GM21825 (cell line): ENCODE data around the gene GRHL1.

Source experiments
- ATAC-seq: cut with Tn5 transposase; IDR thresholded peaks from one replicate; pipeline ENCODE4 v1.9.1; 2021; ENCODE audit warnings: mild to moderate bottlenecking, moderate library complexity; ENCODE audit not compliant: unreplicated experiment

Gene GRHL1

DNA sequence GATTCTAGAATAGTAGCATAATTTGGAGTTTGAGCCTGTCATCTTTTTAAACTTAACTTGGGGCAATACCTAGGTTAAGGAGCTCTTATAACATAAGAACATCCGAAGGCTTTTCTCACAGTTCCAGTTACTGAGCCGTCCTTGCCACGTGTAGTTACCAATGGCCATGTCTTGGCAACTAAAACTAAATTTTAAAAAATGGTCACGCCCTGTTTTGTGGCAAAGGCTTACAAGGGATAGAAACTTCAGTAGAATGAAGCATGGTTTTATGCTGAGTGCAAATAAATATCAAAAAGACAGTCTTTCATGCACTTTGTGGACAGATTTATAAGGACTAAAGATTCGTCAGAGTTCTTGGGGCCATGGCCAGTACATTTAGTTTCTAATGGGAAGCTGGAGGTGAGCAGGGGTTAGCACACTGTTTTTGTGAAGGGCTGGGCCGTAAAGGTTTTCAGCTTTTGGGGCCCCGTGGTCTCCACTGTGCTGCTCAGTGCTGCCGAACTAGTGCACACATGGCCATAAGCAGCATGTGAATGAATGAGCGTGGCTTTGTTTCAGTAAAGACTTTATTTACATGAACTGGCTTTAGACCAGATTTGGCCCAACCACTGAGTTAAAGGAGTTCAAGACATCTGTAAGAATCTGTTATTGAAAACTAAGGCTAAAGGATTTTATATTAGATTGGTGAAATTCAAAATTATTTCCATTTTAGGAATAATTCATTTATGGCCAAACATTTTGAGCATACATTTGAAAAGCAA, 41.1 kb downstream of the GRHL1 start:
- ATAC-seq: no peak

DNA sequence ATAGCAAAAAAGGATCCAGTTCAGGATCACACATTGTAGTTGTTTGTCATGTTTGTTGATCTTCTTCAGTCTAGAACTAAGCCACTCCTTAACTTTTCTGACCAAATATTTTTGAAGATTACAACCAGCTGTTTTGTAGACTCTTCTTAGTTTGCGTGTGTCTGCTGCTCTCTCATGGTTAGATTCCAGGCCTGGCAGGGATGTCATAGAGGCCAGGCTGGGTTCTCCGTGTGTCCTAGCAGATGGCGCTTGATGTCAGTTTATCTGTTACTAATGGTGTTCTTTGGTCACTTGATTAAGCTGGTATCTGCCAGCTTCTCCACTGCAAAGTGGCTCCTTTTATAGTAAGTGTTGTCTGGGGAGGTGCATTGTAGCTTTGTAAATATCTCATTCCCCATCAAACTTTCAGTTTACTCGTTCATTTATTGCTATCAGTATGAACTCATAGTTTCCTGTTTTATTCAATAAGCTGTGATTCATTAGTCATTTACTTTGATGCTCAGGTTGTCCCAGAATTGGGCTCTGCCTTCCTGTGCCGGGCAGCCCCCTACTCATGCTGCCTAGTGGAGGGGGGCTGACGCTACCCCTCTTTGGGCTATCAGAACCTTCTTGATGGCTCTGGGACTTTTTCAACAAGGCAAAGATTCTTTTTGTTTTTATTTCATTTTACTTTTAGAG, 42.1 kb downstream of the GRHL1 start:
- ATAC-seq: no peak

DNA sequence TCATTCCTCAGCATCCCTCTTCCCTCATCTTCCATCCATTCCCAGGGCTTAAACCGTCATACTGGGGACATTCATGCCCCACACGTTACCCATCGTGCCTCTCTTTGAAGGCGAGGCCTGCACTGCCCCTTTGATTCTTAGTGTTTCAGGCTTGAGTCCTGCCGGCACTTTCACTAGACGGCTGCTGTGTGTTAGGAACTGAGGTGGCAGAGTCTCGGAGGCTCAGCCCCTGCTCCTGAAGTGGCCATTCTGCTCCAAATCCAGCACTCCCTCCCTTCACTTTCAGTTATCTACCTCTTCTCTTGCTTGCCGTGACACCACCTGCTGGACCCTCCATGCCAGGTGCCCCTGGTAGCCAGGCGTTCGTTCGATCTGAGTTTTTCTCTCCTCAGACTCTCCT, 43.0 kb downstream of the GRHL1 start:
- no peak for ATAC-seq

DNA sequence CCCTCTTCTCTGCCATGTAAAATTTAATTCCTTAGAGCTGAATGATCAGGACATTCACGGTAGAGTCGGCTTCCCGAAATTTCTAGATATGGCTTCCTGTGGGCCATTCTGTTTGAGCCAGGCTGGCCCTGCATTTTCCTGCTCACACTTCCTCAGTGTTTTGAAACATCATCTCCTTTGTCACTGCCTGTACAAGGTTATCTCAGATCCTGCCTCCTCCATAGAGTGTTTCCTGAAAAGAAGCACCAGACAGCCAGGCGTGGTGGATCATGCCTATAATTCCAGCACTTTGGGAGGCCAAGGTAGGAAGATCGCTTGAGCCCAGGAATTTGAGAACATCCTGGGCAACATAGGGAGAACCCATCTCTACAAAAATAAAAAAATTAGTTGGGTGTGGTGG, 43.6 kb downstream of the GRHL1 start:
- no peak for ATAC-seq

DNA sequence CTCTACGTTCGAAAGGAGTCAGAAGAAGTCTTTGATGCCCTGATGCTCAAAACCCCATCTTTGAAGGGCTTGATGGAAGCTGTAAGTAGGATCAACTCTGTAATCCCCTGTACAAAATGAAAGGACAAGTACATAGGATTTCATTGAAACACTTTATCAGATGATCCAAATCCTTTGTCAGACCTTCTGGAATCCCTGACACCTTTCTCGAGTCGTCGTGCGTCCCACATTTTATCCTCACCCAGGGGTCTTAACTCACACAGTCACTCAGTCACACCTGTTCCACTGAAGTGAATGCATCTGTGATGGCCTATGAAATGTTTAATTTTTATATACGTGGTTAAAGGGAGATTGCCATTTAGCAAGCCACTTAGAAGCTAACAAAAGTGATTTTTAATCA, 44.8 kb downstream of the GRHL1 start:
- ATAC-seq: no peak

DNA sequence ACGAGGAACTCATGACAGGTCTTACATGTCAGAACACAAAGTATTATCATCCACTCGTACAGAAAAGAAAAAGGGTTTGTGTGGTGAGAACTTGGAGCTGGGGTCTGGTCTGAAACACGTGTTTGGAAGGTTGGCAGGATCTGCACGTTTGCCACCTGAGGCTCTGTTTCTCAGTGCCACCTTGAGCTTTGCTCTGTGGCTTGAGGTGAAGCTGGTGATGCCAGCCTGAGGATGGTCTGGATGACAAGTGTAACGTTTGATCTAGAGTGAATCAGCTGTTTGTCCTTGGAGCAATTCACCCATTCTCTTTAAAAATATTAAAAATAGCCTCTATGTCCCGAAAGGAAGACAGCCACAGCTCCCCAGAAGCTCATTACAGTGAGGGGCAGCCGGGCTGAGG, 46.4 kb downstream of the GRHL1 start:
- ATAC-seq: no peak

DNA sequence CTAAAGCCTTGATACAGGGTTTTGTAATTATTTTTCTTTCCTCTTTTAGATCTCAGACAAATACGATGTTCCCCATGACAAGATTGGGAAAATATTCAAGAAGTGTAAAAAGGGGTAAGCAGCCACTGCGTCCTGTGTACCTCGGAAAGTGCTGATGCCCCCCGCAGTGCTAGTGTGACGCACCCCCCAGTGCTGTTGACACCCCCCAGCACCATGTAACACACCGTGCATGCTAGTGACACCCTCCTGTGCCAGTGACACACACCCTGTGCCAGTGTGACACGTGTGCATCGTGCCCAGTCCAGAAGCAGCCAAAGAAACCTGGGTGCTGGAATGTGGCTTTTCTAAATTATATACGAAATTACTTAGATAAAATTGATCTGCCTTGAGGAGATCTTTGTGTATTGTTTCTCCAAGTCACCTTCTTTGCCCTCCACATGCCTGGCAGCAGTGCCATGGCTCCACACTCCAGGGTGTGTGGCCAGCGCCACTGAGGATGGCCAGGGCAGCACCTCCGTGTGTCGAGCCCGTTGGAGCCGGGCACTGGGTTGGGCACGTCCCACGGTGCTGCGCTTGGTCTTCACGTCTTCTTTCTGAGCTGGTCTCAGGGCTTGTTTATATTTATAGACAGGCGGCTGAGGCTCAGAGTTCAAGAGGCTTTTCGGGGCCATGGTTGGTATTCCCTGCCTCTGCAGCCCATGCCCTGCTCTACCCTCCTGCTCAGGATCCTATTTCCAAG, 47.6 kb downstream of the GRHL1 start:
- ATAC-seq: no peak

DNA sequence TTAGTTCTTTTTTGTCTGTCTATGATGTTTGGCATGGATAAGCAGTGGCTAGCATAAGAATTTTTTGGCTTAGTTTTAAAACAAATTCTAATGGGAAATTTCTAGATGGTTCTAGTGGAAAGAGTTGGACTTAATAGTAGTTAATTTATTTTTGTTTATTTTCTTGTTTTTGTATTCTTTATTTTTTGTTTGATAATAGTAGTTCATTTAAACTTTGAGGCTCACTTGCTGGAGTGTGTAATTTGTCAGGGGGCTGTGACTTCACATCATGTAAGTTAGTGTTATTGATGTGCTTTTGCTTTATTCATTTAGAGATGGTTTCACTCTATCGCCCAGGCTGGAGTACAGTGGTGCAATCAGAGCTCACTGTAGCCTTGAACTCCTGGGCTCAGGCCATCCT, 48.2 kb downstream of the GRHL1 start:
- ATAC-seq: no peak

DNA sequence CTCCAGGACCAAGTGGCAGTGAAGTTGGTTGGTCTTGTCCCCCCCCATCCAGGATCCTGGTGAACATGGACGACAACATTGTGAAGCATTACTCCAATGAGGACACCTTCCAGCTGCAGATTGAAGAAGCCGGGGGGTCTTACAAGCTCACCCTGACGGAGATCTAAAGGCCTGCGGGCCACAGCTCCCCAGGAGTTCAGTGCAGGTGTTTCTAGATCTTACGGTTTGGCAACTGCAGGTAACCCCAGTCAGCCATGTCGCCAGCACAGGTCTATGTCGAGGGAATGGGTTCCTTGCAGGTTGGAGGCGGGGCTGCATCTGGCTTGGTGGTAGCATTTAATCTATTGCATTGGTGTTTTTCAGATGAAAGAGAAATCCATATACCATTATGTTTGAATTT, 49.0 kb downstream of the GRHL1 start:
- ATAC-seq: no peak

DNA sequence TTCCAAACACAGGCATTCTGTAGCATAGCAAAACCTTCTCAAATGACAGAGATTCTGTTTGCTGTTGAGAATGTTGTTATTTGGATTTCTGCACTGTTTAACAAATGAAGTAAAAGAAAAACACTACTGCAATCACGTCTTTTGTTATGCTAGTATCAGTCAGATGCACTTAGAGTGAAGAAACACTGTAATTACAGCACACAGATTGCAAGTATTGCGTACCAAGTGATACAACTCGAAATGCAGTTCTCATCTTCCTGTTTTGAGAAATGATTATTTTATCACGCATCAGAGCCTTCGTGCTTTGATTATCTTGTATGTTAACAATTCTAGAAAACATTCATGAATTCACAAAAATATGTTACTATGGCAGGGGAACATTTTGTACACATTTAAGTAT, 50.1 kb downstream of the GRHL1 start:
- ATAC-seq: no peak

DNA sequence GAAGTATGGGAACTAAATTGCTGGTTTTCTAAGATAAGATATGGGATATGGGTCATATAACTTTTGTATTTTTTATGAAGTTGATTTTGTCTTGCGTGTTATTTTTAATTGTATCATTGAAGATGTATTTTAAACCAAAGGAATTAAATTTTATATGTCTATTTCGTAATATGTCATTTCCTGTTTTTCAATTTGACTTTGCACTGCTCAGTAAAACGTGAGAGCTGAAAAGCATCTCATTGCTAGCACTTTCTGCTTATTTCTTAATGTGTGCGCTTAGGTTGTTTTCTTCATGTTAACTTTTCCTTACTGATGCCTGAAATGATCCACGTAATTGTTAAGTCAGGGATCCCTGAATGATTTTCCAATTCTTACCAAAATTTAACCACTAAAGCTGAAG, 50.6 kb downstream of the GRHL1 start:
- ATAC-seq: no peak

DNA sequence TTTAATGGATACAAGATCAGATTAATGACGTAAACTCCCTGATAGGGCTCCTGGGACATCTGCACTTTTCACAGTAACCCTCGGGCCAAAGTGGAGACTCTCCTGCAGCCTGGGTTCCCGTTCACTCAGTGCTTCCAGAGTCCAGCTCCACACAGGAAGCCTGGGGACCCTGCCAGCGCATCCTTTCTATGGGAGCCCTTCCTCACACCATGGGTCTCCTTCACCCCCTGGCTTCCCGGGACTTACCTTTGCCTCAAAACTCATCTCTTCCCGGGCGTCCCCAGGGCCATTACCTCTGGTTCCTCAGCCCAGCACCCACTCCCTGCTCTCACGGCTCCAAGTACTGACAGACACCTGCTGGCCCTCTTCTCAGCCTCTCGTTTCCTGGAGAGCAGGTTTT, 51.2 kb downstream of the GRHL1 start:
- no peak for ATAC-seq

DNA sequence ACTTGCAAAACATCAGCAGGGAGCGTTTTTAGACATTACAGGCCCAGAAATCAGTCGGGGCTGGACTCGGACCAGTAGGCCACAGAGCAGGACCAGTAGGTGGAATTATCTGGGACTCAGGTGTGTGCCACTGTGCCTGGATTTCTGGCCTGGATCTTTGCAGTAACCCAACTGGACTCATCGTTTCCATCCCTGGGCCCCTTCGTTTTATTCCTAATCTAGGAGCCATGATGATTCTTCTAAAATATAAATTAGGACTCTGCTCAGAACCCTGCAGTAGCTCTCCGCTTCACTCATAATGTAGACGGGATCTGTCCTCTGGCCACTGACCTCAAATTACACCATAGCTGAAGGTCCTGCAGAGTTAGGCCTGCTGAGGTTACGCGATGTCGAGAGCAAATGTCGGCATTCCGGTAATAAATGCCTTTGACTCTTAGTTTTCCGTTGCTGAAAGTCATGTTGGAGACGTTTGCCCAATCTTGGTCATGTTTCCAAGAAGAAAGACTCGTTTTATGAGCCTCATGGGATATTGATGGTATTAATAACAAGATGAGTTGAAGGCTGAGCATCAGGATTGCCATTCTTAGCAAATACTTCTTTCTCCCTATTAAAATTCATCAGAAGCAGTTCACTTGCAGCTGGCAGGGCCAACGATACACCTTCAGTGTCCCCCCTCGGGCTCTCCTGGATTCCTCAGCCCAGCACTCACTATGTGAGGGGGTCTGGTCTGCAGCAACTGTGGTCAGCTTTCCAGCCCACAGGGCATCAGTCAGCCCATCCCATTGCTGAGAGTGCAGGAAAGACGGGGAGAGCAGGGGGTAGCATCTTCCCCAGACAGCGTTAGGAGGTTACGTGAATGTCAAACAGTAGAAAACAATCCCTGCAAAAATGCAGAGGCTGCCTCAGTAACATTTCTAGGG, 52.0 kb downstream of the GRHL1 start:
- ATAC-seq: no peak

DNA sequence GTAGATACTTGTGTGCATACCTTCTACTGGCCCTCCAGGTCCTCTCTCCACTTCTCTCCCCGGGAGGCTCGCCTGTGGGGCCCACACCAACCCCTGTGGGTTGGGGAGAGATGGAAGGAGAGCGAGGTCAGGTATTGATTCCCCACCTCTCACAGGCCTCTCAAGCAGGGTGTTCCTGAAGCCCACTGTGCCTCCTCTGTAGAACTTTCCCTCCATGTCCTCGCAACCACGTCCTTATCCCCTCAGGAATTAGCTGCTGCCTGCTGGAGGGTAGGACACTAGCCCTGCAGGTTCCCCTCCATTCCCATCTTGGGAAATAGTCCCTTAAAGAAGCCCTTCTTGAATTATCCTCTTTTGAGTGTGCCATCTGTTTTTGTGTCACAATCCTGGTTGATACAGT, 52.9 kb downstream of the GRHL1 start:
- no peak for ATAC-seq

DNA sequence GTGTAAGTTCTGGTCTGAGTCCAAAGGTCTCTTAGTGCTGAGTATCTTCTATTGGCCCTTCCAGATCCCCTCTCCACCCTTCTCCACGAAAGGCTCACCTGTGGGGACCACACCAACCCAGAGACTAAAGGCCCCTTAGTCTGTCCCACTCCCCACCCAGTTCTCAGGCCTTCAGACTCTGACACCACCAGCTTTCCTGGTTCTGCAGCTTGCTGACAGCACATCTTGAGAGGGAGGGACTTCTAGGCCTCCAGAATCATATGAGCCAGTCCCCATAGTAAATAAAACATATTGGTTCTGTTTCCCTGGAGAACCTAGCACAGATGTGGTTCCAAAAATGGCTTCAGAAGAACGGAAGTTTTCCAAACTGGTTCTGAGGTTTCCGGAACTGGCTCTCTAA, 53.3 kb downstream of the GRHL1 start:
- no peak for ATAC-seq

DNA sequence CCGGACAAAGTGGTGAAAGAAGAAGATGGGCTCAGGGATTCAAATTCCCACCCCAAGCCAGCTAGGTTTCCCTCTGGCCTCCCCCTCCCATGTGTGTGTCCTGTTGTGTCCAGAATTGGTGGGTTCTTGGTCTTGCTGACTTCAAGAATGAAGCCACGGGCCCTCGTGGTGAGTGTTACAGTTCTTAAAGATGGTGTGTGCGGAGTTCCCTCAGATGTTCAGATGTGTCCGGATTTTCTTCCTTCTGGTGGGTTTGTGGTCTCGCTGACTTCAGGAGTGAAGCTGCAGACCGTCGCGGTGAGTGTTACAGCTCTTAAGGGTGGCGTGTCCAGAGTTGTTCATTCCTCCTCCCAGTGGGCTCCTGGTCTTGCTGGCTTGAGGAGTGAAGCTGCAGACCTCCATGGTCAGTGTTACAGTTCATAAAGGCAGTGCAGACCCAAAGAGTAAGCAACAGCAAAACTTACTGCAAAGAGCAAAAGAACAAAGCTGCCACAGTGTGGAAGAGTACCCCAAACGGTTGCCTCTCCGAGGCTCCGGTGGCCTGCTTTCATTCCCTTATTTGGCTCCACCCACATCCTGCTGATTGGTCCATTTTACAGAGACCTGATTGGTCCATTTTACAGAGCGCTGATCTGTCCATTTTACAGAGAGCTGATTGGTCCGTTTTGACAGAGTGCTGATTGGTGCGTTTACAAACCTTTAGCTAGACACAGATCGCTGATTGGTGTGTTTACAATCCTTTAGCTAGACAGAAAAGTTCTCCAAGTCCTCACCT, 54.2 kb downstream of the GRHL1 start:
- ATAC-seq: no peak

DNA sequence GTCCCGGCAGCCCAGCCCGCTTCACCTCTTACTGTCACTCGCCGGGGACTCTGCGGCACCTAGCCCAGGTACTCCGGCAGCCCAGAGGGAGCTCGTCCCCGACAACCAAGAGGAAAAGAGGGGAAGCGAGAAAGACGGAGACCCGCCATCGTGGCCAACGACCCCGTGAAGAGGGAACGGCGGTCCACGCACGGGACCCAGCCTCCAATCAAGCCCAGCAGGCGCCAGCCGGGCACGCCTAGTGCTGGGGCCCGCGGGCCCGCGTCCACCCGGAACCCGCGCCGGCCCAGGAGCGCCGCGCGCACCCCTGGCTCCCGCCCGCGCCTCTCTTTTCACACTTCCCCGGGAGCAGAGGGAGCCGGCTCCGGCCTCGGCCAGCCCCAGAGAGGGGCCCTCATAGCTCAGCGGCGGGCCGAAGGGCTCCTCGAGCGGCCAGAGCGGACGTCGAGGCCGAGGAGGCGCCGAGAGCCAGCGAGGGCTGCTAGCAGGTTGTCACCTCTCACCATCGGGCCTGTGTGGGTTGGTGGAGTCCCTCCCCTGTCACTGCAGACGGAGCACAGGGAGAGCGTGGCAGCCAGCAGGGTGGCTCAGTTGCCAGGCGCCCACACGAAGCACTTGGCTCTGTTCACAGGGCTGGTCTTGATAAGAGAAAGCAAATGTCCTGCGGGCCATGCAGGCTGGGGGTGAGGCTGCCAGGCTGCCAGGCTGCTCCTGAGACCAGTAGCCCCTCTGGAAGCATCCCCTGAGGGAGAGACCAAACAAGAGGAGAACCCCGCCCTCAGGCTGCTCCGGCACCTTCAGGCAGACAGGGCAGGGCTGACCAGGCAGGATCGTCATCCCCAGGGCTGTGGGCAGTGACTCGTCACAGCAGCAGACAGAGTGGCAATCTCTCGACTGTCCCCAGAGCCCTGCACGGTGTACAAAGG, 55.0 kb downstream of the GRHL1 start:
- ATAC-seq: no peak

DNA sequence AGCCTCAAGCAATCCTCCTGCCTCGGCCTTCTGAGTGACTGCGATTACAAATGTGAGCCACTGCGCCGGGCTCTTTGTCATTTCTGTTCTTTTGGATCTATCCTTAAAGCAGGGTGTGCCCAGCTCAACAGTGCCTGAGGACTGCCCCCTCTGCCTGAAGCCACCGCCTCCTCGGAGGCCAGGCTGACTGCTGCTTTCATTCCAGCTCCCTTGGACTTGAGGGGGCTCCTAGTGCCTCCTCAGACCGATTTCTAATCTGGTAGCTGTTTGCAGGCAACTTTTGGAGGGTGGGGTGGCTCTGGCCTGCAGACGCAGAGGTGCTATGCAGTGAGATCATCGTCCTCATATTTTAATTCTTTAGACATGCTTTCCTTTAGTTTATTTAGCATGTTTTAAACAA, 55.9 kb downstream of the GRHL1 start:
- no peak for ATAC-seq
